GM13976 (cell line): ENCODE results near the gene RPS14.

Source experiments
- DNase-seq: peaks from one replicate; pipeline ENCODE4 v3.0.0; 2012; ENCODE audit warnings: low spot score
- CTCF ChIP-seq: IDR thresholded peaks from 2 replicates; pipeline ENCODE4 v1.5.1; 2012; ENCODE audit warnings: borderline replicate concordance, mild to moderate bottlenecking; ENCODE audit not compliant: insufficient read depth; ENCODE audit errors: extremely low read depth, missing control alignments, control extremely low read depth
- in situ Hi-C: fragments of 300-500 bp; cut with MboI; formaldehyde crosslinking; loops from one replicate; pipeline ENCODE4 v1.12.0; 2022; ENCODE audit warnings: low sequenced_read_pairs, mixed read lengths, inconsistent platforms; ENCODE audit not compliant: unreplicated experiment

Gene RPS14

DNA sequence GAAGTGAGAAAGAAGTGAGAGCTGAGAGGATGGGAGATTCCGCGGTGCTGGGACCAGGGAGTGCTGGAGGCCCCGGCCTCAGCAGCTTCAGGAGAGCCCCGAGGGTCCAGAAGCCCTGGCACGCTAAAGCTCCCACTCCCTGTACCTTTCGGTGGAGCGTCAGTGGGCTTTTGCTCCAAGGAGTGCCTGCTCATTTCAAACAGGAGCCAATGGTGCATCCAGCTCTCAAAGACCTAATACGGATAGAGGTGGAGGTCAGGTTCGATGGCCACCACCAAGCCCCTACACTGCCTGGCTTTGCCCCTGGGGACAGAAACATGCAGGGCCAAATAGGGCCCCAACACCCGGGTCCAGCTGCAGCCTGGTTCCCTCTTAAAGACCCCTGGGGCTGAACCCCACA, 45.0 kb downstream of the RPS14 start:
- in situ Hi-C loops, result no loop called here
- DNase-seq, result no peak
- no peak for TF ChIP-seq CTCF

DNA sequence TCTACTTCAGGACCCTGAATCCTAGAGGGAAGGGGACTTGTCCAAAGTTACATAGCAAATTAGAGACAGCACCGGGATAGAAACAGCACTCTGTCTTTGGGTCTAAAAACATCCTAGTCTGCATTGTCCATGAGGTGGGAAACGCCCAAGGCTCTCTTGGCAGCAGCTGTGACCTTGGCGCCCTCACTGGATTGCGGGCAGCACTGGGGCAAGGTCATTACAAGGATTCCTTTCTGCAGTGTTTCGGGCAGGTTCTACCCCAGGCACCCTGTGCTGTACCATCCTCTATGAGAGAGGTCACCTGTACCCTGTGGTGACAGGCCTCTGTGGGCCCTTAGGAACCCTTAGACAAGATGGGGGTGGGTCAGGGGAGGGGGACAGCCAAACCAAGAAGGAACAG, 45.4 kb downstream of the RPS14 start:
- no peak for DNase-seq
- TF ChIP-seq CTCF, result no peak
- in situ Hi-C loops, result no loop called here

- in situ Hi-C loops, result no loop called here
- no peak for TF ChIP-seq CTCF
- DNase-seq, result no peak
These were observed 46.6 kb downstream of the RPS14 start for GRCh38 chr5:150402901-150403342.

- TF ChIP-seq CTCF, result no peak
- no peak for DNase-seq
- in situ Hi-C loops, result no loop called here
These were observed 47.2 kb downstream of the RPS14 start for GRCh38 chr5:150402229-150402773.

DNA sequence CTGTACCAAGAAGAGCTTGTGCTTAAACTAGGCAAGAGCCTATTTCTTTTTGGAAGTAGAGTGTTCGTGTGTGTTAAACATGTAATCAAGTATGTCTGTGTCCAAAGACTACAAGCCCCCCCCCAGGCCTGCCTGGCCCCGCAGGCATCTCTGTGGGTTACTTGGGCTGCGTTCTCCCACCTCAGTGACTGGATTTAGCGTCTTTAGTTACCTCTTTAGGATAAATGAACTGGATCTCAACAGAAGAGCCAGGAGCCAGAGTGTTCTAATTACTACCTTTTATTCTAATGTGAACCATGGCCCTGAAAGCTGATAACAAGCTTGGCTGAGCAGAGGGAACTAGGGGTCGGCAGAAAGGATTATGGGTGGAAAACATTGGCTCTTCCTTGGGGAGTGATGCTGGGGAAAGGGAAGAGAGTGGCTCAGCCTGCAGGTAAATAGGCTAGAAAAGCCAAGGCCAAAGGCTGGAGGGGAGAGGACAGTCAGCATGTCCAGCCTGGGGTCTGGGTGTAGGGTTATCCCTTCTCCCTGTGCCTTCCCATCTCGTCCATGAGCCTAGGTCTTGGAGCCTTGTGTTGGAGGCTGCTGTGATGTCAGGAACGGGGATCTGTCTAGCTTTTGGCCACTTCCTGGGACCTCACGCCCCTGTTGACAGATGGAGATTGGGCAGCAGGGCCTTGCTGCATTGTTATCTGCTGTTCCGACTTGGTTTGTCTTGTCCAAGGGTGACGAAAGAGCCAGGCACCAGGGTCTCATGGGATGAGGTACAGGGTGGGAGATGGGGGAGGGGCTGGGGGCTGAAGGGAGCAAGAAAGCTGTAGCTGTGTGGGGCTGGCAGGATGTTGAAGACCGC, 47.9 kb downstream of the RPS14 start:
- no peak for DNase-seq
- TF ChIP-seq CTCF, result no peak
- in situ Hi-C loops, result no loop called here

DNA sequence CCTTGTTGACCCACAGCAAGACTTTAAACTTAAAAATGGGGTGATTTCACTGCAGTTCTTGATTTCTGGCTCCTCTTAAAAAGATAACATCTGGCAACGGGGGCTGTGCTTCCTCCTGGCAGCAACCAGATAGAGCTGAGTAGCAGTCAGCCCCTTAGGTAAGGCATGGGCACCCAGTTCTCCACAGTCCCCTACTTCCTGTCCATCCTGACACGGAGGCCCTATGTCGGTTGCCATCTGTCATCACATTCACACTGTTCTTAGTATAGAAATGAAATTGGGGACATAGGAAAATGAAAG, 48.5 kb downstream of the RPS14 start:
- no peak for TF ChIP-seq CTCF
- in situ Hi-C loops, result no loop called here
- DNase-seq, result no peak
